DND-41 (cell line): ENCODE results near the gene JAK1.

Experiments
- CTCF ChIP-seq: IDR thresholded peaks from 2 replicates; pipeline ENCODE4 v1.5.1; 2012; ENCODE audit warnings: borderline replicate concordance, low read length, moderate library complexity, mild to moderate bottlenecking; ENCODE audit not compliant: poor library complexity, severe bottlenecking; ENCODE audit errors: extremely low read depth
- EZH2 ChIP-seq: IDR thresholded peaks from 3 replicates; pipeline ENCODE4 v1.6.1; 2012; ENCODE audit warnings: borderline replicate concordance, low read depth, mild to moderate bottlenecking, moderate library complexity, low read length, inconsistent platforms; ENCODE audit not compliant: severe bottlenecking

GRCh38 chr1:64871256-64871655, 95.1 kb downstream of the JAK1 start:
- TF ChIP-seq CTCF = no peak
- TF ChIP-seq EZH2 = no peak
